ENCODE measurements around the gene SORCS2. TPM values are rescaled to one million over a fixed set of nuclear protein-coding genes. Genes with fewer than 3 reads are reported as not detected.

SORCS2 gene
- total RNA-seq, 1 donor from 2014 or later, result 13.8 TPM

DNA sequence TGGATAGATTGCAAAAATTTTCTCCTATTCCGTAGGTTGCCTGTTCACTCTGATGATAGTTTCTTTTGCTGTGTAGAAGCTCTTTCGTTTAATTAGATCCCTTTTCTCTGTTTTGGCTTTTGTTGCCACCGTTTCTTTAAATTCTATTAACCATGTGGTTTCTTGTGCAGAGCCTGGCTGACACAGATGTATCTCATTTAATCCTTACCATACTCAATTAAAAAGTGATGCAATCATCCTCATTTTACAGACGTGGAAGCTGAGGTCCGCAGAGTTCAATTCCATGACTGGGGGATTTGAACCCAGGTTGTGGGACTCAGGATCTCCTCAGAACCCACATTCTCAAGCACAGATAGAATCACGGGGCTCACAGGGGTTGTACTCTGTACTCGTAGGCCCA, 66.7 kb downstream of the SORCS2 start:
- Histone ChIP-seq H3K27me3 (ENCODE audit: insufficient read depth, low read length) (no peaks in the 10 kb centered on the region), H3K4me2 (ENCODE audit: low read length) (no peak overlapping the region), H3K4me3 (ENCODE audit: insufficient read depth, low read depth, low read length) (no peak overlapping the region), H3K79me2 (ENCODE audit: insufficient read depth, low read length) (peaks cover 7% of the 10 kb centered on the region), H3K9me3 (ENCODE audit: insufficient read depth, low read depth, low read length) (no peaks in the 10 kb centered on the region), H3K36me3 (ENCODE audit: insufficient read depth, low read length) (no peaks in the 10 kb centered on the region), H2AFZ (ENCODE audit: low read depth, low read length) (no peak overlapping the region), H3K9ac (ENCODE audit: low read length) (no peak overlapping the region), H3K27ac (ENCODE audit: low read depth, low read length) (no peak overlapping the region), H4K20me1 (ENCODE audit: insufficient read depth, low read length) (peaks cover 21% of the 10 kb centered on the region), H3K4me1 (ENCODE audit: insufficient read depth, low read length) (peaks cover 8% of the 10 kb centered on the region)
- Mint-ChIP-seq H3K36me3 (ENCODE audit: low read depth, unreplicated experiment) (peaks cover 14% of the 10 kb centered on the region), H3K27ac (ENCODE audit: unreplicated experiment) (no peak overlapping the region), H3K4me3 (ENCODE audit: unreplicated experiment) (no peak overlapping the region), H3K27me3 (ENCODE audit: low read depth, unreplicated experiment) (peaks cover 7% of the 10 kb centered on the region), H3K9me3 (ENCODE audit: unreplicated experiment) (peaks cover 14% of the 10 kb centered on the region), H3K4me1 (ENCODE audit: low read depth, unreplicated experiment) (peaks cover 21% of the 10 kb centered on the region)
- FAIRE-seq, result no peak
- TF ChIP-seq CTCF (IDR thresholded peaks at IDR 0.05; ENCODE audit: insufficient read depth, low read depth, low read length) (no peak), EZH2 (IDR thresholded peaks at IDR 0.05; ENCODE audit: insufficient read depth, low read length) (no peak)
- DNase-seq (ENCODE audit: low read depth), result no peak

DNA sequence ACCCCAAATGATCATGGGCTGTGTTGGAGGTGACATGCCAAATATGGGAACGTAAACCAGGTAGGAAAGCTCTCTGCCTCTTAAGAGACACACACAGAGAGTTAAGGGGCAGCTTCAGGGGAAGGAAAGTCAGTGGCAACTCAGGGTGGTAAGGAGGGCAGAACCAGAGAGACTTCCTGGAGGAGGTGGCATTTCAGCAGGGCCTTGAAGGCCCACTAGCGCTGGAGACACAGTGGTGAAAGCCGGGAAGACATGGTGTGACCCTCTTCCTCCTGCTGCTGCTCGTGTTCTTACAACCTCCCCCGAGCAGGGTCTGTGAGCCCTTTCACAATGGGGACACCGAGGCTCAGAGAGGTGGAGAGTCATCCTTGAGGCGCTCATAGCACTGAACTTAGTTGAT, 68.2 kb downstream of the SORCS2 start:
- Mint-ChIP-seq H3K4me3 (ENCODE audit: unreplicated experiment) (no peak overlapping the region), H3K9me3 (ENCODE audit: unreplicated experiment) (peaks cover 14% of the 10 kb centered on the region), H3K27me3 (ENCODE audit: low read depth, unreplicated experiment) (peaks cover 5% of the 10 kb centered on the region), H3K36me3 (ENCODE audit: low read depth, unreplicated experiment) (peaks cover 16% of the 10 kb centered on the region), H3K27ac (ENCODE audit: unreplicated experiment) (no peak overlapping the region), H3K4me1 (ENCODE audit: low read depth, unreplicated experiment) (peaks cover 16% of the 10 kb centered on the region)
- TF ChIP-seq CTCF (IDR thresholded peaks at IDR 0.05; ENCODE audit: insufficient read depth, low read depth, low read length), result no peak
- TF ChIP-seq EZH2 (IDR thresholded peaks at IDR 0.05; ENCODE audit: insufficient read depth, low read length), result no peak
- H3K4me3 ChIP-seq (ENCODE audit: insufficient read depth, low read depth, low read length), result no peak overlapping the region
- peaks cover 4% of the 10 kb centered on the region for H3K79me2 ChIP-seq (ENCODE audit: insufficient read depth, low read length)
- no peak overlapping the region for H3K27ac ChIP-seq (ENCODE audit: low read depth, low read length)
- H3K27me3 ChIP-seq (ENCODE audit: insufficient read depth, low read length), result no peaks in the 10 kb centered on the region
- H3K9ac ChIP-seq (ENCODE audit: low read length), result no peak overlapping the region
- H3K9me3 ChIP-seq (ENCODE audit: insufficient read depth, low read depth, low read length), result no peaks in the 10 kb centered on the region
- no peak overlapping the region for H3K4me2 ChIP-seq (ENCODE audit: low read length)
- no peaks in the 10 kb centered on the region for H3K36me3 ChIP-seq (ENCODE audit: insufficient read depth, low read length)
- H3K4me1 ChIP-seq (ENCODE audit: insufficient read depth, low read length), result peaks cover 10% of the 10 kb centered on the region
- FAIRE-seq (no peak), DNase-seq (ENCODE audit: low read depth) (no peak)
- no peak overlapping the region for H2AFZ ChIP-seq (ENCODE audit: low read depth, low read length)
- peaks cover 16% of the 10 kb centered on the region for H4K20me1 ChIP-seq (ENCODE audit: insufficient read depth, low read length)

DNA sequence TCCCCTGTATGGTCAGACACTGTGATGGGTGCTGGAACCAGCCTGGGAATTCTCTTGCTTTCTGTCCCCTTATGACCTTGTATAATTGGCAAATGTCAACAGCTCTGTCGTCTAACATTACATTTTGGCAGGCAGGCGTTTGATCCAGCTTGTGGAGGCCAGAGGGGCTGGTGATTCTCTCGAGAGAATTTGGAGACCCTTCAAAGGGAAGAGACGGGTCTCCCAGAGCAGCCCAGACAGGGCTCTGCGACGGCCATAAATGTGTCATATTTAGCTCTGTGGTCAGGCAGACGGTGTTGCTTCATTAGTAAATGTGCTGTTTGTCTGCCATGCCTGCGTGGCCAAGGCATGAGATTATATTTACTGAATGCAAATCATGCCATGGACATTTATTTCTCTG, 68.7 kb downstream of the SORCS2 start:
- H3K9me3 ChIP-seq (ENCODE audit: insufficient read depth, low read depth, low read length), result no peaks in the 10 kb centered on the region
- Mint-ChIP-seq H3K4me1 (ENCODE audit: low read depth, unreplicated experiment) (peaks cover 20% of the 10 kb centered on the region), H3K9me3 (ENCODE audit: unreplicated experiment) (peaks cover 14% of the 10 kb centered on the region), H3K4me3 (ENCODE audit: unreplicated experiment) (no peak overlapping the region), H3K27ac (ENCODE audit: unreplicated experiment) (no peak overlapping the region), H3K27me3 (ENCODE audit: low read depth, unreplicated experiment) (peaks cover 5% of the 10 kb centered on the region), H3K36me3 (ENCODE audit: low read depth, unreplicated experiment) (peaks cover 16% of the 10 kb centered on the region)
- no peak overlapping the region for H3K27ac ChIP-seq (ENCODE audit: low read depth, low read length)
- H3K27me3 ChIP-seq (ENCODE audit: insufficient read depth, low read length), result no peaks in the 10 kb centered on the region
- no peak overlapping the region for H3K4me2 ChIP-seq (ENCODE audit: low read length)
- FAIRE-seq, result no peak
- H3K36me3 ChIP-seq (ENCODE audit: insufficient read depth, low read length), result no peaks in the 10 kb centered on the region
- H3K79me2 ChIP-seq (ENCODE audit: insufficient read depth, low read length), result peaks cover 4% of the 10 kb centered on the region
- peaks cover 15% of the 10 kb centered on the region for H3K4me1 ChIP-seq (ENCODE audit: insufficient read depth, low read length)
- H3K4me3 ChIP-seq (ENCODE audit: insufficient read depth, low read depth, low read length), result no peak overlapping the region
- peaks cover 16% of the 10 kb centered on the region for H4K20me1 ChIP-seq (ENCODE audit: insufficient read depth, low read length)
- no peak for TF ChIP-seq CTCF (IDR thresholded peaks at IDR 0.05; ENCODE audit: insufficient read depth, low read depth, low read length)
- no peak for TF ChIP-seq EZH2 (IDR thresholded peaks at IDR 0.05; ENCODE audit: insufficient read depth, low read length)
- H2AFZ ChIP-seq (ENCODE audit: low read depth, low read length), result no peak overlapping the region
- no peak overlapping the region for H3K9ac ChIP-seq (ENCODE audit: low read length)
- peak; percentile 33 for DNase-seq (ENCODE audit: low read depth)

Data from astrocyte (in vitro differentiated cells and primary cell).